ENCODE results near the gene C17orf114.
A peak's percentile ranks its signal among the peaks of the same experiment; 100 is the strongest.

C17orf114 gene

DNA sequence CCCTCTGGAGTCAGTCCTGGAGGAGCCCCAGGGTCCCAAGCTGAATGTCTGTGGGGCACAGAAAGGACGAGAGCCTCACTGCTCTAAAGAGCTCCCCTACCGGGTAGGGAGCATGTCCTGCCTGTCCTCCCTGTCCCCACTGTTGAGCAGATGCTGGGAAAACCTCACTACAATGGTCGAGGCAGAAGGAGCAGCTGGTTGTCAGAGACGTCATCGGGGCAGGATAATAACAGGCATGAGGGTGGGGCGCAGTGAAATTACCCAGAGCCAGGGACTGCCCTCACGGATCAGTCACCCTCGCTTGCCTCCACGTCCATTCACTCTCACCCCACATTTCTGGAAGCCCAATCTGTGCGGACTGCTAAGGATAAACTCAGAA, 29.9 kb downstream of the C17orf114 start (continued):
- no peak for TF ChIP-seq ZSCAN5A (CRISPR knock-in tag; IDR thresholded peaks at IDR 0.05; ENCODE audit: borderline replicate concordance)
- TF ChIP-seq POLR2G (IDR thresholded peaks at IDR 0.05; ENCODE audit: low read depth, low read length), result no peak
- TF ChIP-seq MATR3 (CRISPR knock-in tag; IDR thresholded peaks at IDR 0.05), result no peak
- no peak for TF ChIP-seq HDAC1 (CRISPR knock-in tag; IDR thresholded peaks at IDR 0.05)
- TF ChIP-seq ZNF780A (CRISPR knock-in tag; IDR thresholded peaks at IDR 0.05), result no peak
- TF ChIP-seq SKI (IDR thresholded peaks at IDR 0.05; ENCODE audit: partially characterized antibody), result no peak
- no peak for TF ChIP-seq MAX (IDR thresholded peaks at IDR 0.05)
- no peak for TF ChIP-seq NR1H2 (CRISPR knock-in tag; IDR thresholded peaks at IDR 0.05; ENCODE audit: borderline replicate concordance, low read depth)
- TF ChIP-seq, protein P1, sequence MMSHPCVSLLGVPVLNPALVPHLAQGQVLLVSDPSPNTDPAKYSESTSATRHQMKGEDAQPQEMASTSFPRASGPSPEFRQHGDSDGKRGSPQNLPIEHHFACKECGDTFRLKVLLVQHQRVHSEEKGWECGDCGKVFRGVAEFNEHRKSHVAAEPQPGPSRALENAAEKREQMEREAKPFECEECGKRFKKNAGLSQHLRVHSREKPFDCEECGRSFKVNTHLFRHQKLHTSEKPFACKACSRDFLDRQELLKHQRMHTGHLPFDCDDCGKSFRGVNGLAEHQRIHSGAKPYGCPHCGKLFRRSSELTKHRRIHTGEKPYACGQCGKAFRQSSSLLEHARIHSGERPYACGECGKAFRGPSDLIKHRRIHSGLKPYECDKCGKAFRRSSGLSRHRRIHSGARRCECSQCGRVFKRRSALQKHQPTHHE (CRISPR knock-in tag; IDR thresholded peaks at IDR 0.05; ENCODE audit: borderline replicate concordance), result 0 out of 2 replicates have a peak, but pooled peaks have one; percentile 1
- TF ChIP-seq ZNF670 (CRISPR knock-in tag; IDR thresholded peaks at IDR 0.05; ENCODE audit: borderline replicate concordance), result no peak
- no peak for TF ChIP-seq RFX1 (IDR thresholded peaks at IDR 0.05)
- TF ChIP-seq, protein P2, sequence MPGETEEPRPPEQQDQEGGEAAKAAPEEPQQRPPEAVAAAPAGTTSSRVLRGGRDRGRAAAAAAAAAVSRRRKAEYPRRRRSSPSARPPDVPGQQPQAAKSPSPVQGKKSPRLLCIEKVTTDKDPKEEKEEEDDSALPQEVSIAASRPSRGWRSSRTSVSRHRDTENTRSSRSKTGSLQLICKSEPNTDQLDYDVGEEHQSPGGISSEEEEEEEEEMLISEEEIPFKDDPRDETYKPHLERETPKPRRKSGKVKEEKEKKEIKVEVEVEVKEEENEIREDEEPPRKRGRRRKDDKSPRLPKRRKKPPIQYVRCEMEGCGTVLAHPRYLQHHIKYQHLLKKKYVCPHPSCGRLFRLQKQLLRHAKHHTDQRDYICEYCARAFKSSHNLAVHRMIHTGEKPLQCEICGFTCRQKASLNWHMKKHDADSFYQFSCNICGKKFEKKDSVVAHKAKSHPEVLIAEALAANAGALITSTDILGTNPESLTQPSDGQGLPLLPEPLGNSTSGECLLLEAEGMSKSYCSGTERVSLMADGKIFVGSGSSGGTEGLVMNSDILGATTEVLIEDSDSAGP (CRISPR knock-in tag; IDR thresholded peaks at IDR 0.05; ENCODE audit: borderline replicate concordance), result peak; percentile 5; the same call in 1 of the 2 replicates
- no peak for TF ChIP-seq ZNF724P (CRISPR knock-in tag; IDR thresholded peaks at IDR 0.05; ENCODE audit: borderline replicate concordance)
- no peak for TF ChIP-seq BHLHE40 (IDR thresholded peaks at IDR 0.05; ENCODE audit: low read length)
- no peak for TF ChIP-seq ZSCAN31 (CRISPR knock-in tag; IDR thresholded peaks at IDR 0.05; ENCODE audit: low read depth)
- TF ChIP-seq ZNF75D (CRISPR knock-in tag; IDR thresholded peaks at IDR 0.05; ENCODE audit: borderline replicate concordance), result no peak
- TF ChIP-seq, protein P3, sequence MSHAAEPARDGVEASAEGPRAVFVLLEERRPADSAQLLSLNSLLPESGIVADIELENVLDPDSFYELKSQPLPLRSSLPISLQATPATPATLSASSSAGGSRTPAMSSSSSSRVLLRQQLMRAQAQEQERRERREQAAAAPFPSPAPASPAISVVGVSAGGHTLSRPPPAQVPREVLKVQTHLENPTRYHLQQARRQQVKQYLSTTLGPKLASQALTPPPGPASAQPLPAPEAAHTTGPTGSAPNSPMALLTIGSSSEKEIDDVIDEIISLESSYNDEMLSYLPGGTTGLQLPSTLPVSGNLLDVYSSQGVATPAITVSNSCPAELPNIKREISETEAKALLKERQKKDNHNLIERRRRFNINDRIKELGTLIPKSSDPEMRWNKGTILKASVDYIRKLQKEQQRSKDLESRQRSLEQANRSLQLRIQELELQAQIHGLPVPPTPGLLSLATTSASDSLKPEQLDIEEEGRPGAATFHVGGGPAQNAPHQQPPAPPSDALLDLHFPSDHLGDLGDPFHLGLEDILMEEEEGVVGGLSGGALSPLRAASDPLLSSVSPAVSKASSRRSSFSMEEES (CRISPR knock-in tag; IDR thresholded peaks at IDR 0.05), result no peak
- TF ChIP-seq NFATC3 (CRISPR knock-in tag; IDR thresholded peaks at IDR 0.05), result no peak
- no peak for TF ChIP-seq PPARG (CRISPR knock-in tag; conservative IDR thresholded peaks at IDR 0.05)
- no peak for TF ChIP-seq MIER3 (CRISPR knock-in tag; IDR thresholded peaks at IDR 0.05; ENCODE audit: borderline replicate concordance)
- TF ChIP-seq ZFP90 (CRISPR knock-in tag; IDR thresholded peaks at IDR 0.05; ENCODE audit: borderline replicate concordance), result no peak
- TF ChIP-seq TBX3 (IDR thresholded peaks at IDR 0.05; ENCODE audit: borderline replicate concordance), result no peak
- no peak for TF ChIP-seq GABPA (IDR thresholded peaks at IDR 0.05; ENCODE audit: low read depth, low read length)
- TF ChIP-seq GABPA (CRISPR knock-in tag; IDR thresholded peaks at IDR 0.05; ENCODE audit: low read depth), result no peak
- TF ChIP-seq, protein P4, sequence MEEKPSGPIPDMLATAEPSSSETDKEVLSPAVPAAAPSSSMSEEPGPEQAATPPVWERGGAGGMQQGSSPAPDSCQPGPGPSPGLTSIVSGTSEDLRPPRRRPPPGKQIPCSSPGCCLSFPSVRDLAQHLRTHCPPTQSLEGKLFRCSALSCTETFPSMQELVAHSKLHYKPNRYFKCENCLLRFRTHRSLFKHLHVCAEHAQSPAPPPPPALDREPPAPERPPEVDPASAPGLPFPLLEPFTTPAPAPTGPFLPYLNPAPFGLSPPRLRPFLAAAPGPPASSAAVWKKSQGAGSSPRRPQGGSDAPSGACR (CRISPR knock-in tag; IDR thresholded peaks at IDR 0.05), result no peak
- TF ChIP-seq MXD4 (CRISPR knock-in tag; IDR thresholded peaks at IDR 0.05), result no peak
- TF ChIP-seq ZNF160 (CRISPR knock-in tag; IDR thresholded peaks at IDR 0.05), result no peak
